ENCODE data around the gene C6orf136.

Gene C6orf136

GRCh38 chr6:30687659-30688431 is 40.9 kb downstream of the C6orf136 start:
- DNase-seq, result no peak

GRCh38 chr6:30688569-30688968 is 41.6 kb downstream of the C6orf136 start:
- no peak for DNase-seq

GRCh38 chr6:30689022-30689865 is 42.3 kb downstream of the C6orf136 start:
- no peak for DNase-seq

- no peak for DNase-seq
Observed at GRCh38 chr6:30689985-30690384, 43.1 kb downstream of the C6orf136 start.

GRCh38 chr6:30690403-30691207 is 43.7 kb downstream of the C6orf136 start, which contains the start of gene NRM:
TSS of gene NRM (minus strand) at chr6:30690984. CDS start at chr6:30690974, 10 bp downstream.
- peak; percentile 77 for DNase-seq

- no peak for DNase-seq
Observed at GRCh38 chr6:30691208-30691847, 44.4 kb downstream of the C6orf136 start.

- no peak for DNase-seq
Observed at GRCh38 chr6:30696432-30696831, 49.5 kb downstream of the C6orf136 start.

GRCh38 chr6:30700340-30700739 is 53.4 kb downstream of the C6orf136 start:
- DNase-seq, result no peak

Measured in activated CD8-positive, alpha-beta memory T cell treated with anti-CD3 and anti-CD28 coated beads, Interleukin-2, amount 50 U/mL, for 4 hours (primary cell).